Muscle layer of colon (tissue), 2 donors: ENCODE results near the gene DPY19L1.
"Not testable (repeated sequence)": the region's sequence is repeated elsewhere in the genome, so short reads cannot be mapped to it uniquely, and the experiment has no call there.

ENCODE experiments used
- H3K27ac ChIP-seq: one replicate; pipeline ENCODE4 v1.7.0; 2013; ENCODE audit warnings: low read depth, mild to moderate bottlenecking, low read length, moderate library complexity
- H3K27me3 ChIP-seq, 2 donors: one replicate each; pipeline ENCODE4 v1.7.0; 2013; ENCODE audit warnings: low read length in 2 of 2, mild to moderate bottlenecking in 2 of 2; ENCODE audit not compliant: insufficient read depth in 2 of 2, control insufficient read depth in 1 of 2
- H3K36me3 ChIP-seq: one replicate; pipeline ENCODE4 v1.7.0; 2013; ENCODE audit warnings: mild to moderate bottlenecking, low read length; ENCODE audit not compliant: insufficient read depth
- H3K4me1 ChIP-seq: one replicate; pipeline ENCODE4 v1.7.0; 2013; ENCODE audit warnings: mild to moderate bottlenecking, low read length; ENCODE audit not compliant: insufficient read depth
- H3K4me3 ChIP-seq, 2 donors: one replicate each; pipeline ENCODE4 v1.7.0; 2013; ENCODE audit warnings: low read length in 2 of 2, low read depth in 1 of 2, mild to moderate bottlenecking in 1 of 2, moderate library complexity in 1 of 2
- H3K9ac ChIP-seq: one replicate; pipeline ENCODE4 v1.7.0; 2013; ENCODE audit warnings: low read length
- H3K9me3 ChIP-seq: one replicate; pipeline ENCODE4 v1.7.0; 2013; ENCODE audit warnings: mild to moderate bottlenecking, low read length
- donor health status: abdominal sarcoma.
- donor health status: Adenocarcinoma of cecum.

The DPY19L1 gene

DNA sequence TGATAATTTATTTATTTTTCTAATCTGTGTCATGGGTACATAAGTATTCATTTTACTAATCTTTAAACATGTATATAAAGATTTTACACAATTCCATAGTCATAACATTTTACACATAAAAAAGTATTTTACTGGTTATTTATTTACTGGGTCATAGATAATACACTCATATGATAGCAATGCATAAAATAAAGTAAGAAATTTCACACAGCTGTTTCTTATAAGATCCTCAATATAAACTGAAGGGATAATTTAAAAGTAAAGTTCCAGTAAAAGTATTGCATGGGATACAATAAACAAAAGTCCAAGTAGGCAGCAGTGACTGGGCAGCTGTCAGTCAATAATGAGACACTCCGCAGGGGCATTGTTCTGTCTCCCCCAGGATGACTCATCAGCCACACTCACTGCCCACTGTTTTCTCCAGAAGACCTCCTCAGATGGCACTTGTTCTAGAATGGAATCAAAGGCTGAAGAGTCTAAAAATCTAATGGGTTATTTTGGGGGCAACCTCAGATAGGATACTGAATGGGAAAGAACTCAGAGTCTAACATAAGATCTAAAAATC is 32.7 kb downstream of the DPY19L1 start:
- no peaks in the 10 kb centered on the region for H3K9me3 ChIP-seq
- peaks cover 12% of the 10 kb centered on the region for H3K4me1 ChIP-seq
- no peak overlapping the region for H3K27ac ChIP-seq
- H3K36me3 ChIP-seq, result no peaks in the 10 kb centered on the region
- no peaks in the 10 kb centered on the region for H3K27me3 ChIP-seq
- H3K9ac ChIP-seq, result no peak overlapping the region
- no peak overlapping the region for H3K4me3 ChIP-seq

- H3K36me3 ChIP-seq, result no peaks in the 10 kb centered on the region
- H3K4me1 ChIP-seq, result peaks cover 12% of the 10 kb centered on the region
- no peak overlapping the region for H3K27ac ChIP-seq
- H3K27me3 ChIP-seq, result no peaks in the 10 kb centered on the region
- H3K4me3 ChIP-seq, result no peak overlapping the region
- H3K9me3 ChIP-seq, result no peaks in the 10 kb centered on the region
- H3K9ac ChIP-seq, result no peak overlapping the region
Observed at GRCh38 chr7:35003679-35004303, 33.5 kb downstream of the DPY19L1 start.

GRCh38 chr7:35003177-35003650 is 34.1 kb downstream of the DPY19L1 start:
- H3K27ac ChIP-seq, result not testable (repeated sequence)

GRCh38 chr7:34998335-34998734 is 39.0 kb downstream of the DPY19L1 start:
- H3K27me3 ChIP-seq, H3K4me3 ChIP-seq, H3K27ac ChIP-seq, H3K4me1 ChIP-seq, H3K9me3 ChIP-seq, H3K36me3 ChIP-seq, H3K9ac ChIP-seq: not testable (repeated sequence)

More at GRCh38 chr7:35003177-35003650, 34.1 kb downstream of the DPY19L1 start:
- H3K27me3 ChIP-seq, H3K9me3 ChIP-seq, H3K36me3 ChIP-seq, H3K4me3 ChIP-seq, H3K9ac ChIP-seq: not testable (repeated sequence)
- H3K4me1 ChIP-seq, result peaks cover 12% of the 10 kb centered on the region

DNA sequence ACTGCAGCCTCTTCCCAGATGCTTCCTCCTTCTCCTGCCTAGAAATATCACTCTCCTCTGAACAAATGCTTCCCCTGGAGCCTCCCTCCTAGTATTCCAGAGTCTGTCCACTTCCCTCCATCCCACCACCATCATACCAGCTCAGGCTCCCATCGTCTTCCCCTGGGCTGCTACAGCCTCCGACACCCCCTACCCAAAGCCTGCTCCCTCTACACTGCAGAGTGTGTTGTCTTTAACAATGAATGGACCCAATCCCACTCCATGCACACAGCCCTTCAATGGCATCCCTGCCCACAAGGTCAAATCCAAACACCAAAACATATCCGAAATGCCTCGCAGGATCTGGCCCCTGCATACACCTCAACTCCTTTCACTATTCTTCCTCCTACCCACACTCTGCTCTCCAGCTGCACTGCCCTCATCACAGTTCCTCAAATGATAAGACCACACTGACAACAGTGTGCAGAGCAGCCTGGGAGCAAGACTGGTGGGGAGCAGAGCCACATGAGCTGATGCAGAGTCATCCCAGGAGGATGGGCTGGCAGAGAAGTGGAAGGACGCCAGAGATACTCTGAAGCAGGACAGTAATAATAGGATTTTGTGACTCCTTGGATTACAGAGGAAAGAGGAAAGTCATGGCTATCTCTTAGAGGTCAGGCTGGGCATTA is 40.7 kb downstream of the DPY19L1 start:
- H3K27ac ChIP-seq, H3K9me3 ChIP-seq, H3K36me3 ChIP-seq, H3K4me3 ChIP-seq, H3K9ac ChIP-seq, H3K27me3 ChIP-seq, H3K4me1 ChIP-seq: not testable (repeated sequence)

- no peak overlapping the region for H3K27ac ChIP-seq
- H3K4me3 ChIP-seq, result no peak overlapping the region
- no peaks in the 10 kb centered on the region for H3K9me3 ChIP-seq
- H3K4me1 ChIP-seq, result no peaks in the 10 kb centered on the region
- H3K27me3 ChIP-seq, result no peaks in the 10 kb centered on the region
- no peaks in the 10 kb centered on the region for H3K36me3 ChIP-seq
- no peak overlapping the region for H3K9ac ChIP-seq
Observed at GRCh38 chr7:34995757-34996156, 41.5 kb downstream of the DPY19L1 start.

DNA sequence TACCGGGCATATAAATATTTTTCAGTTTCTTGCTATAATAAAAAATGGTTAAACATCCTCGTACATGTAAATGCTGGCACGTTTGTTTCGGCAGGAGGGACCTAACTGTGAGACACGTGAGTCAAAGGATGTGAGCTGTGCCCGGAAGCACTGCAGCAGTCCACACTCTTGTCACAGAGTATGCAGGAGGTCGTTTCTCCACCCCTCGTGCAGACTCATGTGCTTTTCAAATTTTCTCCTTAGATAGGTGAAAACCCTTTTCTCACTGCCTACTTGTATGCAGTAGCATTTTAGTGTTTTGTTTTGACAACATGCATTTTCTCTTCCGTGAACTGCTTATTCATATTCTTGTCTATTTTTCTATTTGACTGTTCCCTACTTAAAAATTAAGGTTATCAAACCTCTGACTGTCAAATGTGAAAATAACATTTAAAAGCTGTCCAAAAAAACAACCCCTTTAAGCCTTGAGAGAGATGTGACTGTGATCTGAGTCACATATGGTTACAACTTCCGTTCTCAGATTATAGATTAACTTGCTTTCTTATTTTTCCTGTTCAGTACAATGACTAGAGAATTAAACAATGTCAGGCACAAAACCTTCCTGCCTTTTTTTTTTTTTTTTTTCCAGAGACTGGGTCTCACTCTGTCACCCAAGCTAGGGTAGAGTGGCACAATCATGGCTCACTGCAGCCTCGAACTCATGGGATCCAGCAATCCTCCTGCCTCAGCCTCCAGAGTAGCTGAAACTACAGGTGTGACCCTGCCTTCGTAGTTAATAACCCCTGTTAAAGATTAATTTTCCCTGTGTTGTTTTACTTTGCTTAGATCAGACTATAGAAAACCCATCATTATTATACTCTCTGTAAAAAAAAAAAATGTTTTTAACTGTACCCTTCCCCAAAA is 45.1 kb downstream of the DPY19L1 start:
- no peak overlapping the region for H3K9ac ChIP-seq
- no peaks in the 10 kb centered on the region for H3K27me3 ChIP-seq
- no peaks in the 10 kb centered on the region for H3K4me1 ChIP-seq
- H3K27ac ChIP-seq, result no peak overlapping the region
- H3K4me3 ChIP-seq, result no peak overlapping the region
- no peaks in the 10 kb centered on the region for H3K36me3 ChIP-seq
- no peaks in the 10 kb centered on the region for H3K9me3 ChIP-seq

- not testable (repeated sequence) for H3K9me3 ChIP-seq, H3K4me3 ChIP-seq, H3K4me1 ChIP-seq, H3K36me3 ChIP-seq, H3K27ac ChIP-seq, H3K27me3 ChIP-seq, H3K9ac ChIP-seq
Observed at GRCh38 chr7:34988442-34989125, 48.7 kb downstream of the DPY19L1 start.

- not testable (repeated sequence) for H3K9me3 ChIP-seq, H3K4me3 ChIP-seq, H3K9ac ChIP-seq, H3K4me1 ChIP-seq, H3K27ac ChIP-seq, H3K36me3 ChIP-seq, H3K27me3 ChIP-seq
Observed at GRCh38 chr7:34985155-34985554, 52.1 kb downstream of the DPY19L1 start.

- H3K9me3 ChIP-seq, H3K27ac ChIP-seq, H3K4me3 ChIP-seq, H3K4me1 ChIP-seq, H3K36me3 ChIP-seq, H3K9ac ChIP-seq, H3K27me3 ChIP-seq: not testable (repeated sequence)
Observed at GRCh38 chr7:34984140-34984539, 53.1 kb downstream of the DPY19L1 start.
